GM10847 (cell line): ENCODE measurements around the gene ITGAL.

Experiments
- POLR2A ChIP-seq: IDR thresholded peaks from 2 replicates; pipeline ENCODE4 v1.6.1; 2011; ENCODE audit not compliant: insufficient read length; ENCODE audit errors: extremely low read depth

ITGAL gene

GRCh38 chr16:30528799-30529457 is 56.4 kb downstream of the ITGAL start:
- no peak for TF ChIP-seq POLR2A

- no peak for TF ChIP-seq POLR2A
These were observed 57.9 kb downstream of the ITGAL start for GRCh38 chr16:30530163-30531037.

DNA sequence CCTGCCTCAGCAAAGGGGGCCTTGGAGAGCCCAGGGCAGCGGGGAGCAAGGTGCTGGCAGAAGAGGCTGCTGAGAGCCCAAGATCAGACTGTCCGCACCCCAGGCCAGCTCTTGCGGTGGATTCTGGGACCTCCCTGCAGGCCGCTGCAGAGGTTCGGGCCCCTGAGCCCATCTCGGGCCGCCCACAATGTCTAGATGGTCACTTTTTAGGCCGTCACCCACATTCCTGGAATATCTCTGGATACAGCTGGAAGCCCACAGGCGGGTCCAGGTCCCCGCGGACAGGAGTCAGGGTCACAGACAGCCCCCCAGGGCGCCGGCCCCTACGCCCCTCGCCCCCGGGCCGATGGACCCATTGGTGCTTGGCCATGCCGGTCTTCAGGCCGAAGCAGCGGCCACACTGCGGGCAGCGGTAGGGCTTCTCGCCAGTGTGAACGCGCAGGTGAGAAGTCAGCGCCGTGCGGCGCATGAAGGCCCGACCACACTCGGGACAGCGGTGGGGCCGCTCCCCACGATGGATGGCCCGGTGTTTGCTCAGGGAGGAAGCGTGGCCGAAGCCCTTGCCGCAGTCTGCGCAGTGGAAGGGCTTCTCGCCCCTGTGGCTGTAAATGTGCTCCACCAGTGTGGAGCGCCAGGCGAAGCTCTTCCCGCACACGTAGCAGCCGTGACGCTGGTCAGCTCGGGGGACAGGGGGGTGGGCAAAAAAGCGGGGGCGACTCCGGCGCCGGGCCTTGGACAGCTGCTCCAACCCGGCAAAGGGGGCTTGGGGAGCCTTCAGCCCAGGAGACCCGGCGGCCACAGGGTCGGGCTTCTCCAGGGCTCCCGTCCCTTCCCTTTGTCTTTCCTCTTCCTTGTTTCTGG is 60.0 kb downstream of the ITGAL start:
- no peak for TF ChIP-seq POLR2A

DNA sequence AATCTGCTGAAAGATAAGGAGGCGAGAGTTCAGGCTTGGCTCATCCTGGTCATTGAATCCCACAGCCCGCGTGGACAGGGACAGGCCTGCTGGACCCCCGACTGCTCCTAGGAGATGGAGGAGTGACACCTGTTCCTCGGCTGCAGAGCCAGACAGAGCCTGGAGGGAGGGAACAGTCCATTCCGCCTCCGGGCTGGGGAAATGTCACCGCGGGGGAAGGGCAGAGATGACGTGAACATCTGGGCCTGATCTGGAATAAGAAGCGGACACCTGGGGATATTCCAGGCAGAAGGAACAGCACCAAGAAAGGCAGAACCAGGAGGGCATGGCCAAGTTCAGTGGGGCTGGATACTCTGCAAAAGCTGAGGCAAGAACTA is 60.6 kb downstream of the ITGAL start:
- no peak for TF ChIP-seq POLR2A

- TF ChIP-seq POLR2A, result no peak
These were observed 61.3 kb downstream of the ITGAL start for GRCh38 chr16:30533748-30534367.

GRCh38 chr16:30534368-30535105 is 62.0 kb downstream of the ITGAL start, which contains the start of gene ZNF747:
Gene ZNF747 (minus strand): TSS chr16:30534858. CDS start chr16:30534679, 179 bp downstream.
- peak; percentile 58 for TF ChIP-seq POLR2A

GRCh38 chr16:30535106-30535776 is 62.7 kb downstream of the ITGAL start:
- no peak for TF ChIP-seq POLR2A

DNA sequence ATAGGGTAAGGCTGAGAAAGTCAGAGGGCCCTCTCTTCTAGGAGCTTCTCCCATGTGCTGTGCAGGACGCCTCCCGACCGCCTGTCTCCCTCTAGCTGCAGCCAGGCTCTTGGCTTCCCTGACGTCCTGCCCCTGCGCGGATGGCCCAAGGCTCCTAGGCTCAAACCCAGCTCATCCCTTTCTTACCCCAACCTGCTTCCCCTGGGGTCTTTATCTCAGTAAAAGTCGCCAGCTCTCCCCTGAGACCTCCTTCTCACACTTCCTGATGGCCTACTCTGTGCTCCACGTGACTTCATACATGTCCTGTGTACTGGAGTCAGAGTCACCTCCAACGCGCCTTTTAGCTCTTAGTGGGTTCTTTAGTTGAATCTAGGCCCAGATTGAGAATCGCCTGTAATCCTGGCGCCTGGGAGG is 63.2 kb downstream of the ITGAL start:
- peak; percentile 34 for TF ChIP-seq POLR2A

DNA sequence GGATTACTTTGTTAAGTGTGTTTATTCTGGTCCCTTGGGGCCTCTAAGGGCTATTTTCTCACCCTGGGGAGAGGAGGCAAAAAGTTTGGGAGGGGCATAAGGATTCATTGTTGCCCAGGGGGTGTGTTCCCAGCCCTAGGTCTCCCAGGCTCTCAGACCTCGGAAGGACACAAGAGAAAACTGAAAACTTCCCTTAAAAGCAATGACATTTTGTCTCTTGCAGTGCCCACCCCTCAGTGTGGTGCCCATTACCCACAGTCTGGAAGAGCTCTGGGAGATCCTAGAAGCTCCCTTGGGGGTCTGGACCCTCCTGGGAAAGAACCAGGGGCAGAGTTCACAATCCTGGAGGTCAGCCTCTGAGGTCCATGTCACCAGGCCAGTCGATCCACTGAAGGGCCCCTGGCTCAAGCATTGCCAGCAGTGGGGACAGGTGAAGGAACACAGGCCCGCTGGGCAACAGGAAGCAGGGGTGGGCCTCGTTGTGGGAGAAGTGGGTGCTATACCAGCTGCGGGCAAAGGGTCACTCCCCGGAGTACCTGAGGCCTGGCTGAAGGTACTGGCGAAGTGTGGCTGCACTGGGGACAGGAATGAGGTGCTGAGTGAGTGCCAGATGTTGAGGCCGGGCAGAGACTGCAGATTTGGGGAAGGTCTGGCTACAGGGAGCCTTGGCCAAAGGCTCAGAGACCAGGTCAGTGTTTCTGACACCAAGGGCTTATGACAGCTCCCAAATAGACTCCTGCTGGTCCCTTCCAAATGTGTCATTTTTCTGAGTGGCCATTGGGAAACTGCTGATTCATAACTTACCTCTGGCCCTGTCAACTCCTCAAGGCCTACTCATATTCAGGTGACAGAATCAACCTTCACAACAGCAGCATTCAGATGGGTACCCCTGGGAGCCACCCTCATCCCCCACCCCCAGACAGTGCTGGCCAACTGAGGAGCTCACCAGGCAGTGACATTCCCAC is 66.7 kb downstream of the ITGAL start:
- no peak for TF ChIP-seq POLR2A

GRCh38 chr16:30541502-30542329 is 69.2 kb downstream of the ITGAL start:
- no peak for TF ChIP-seq POLR2A

GRCh38 chr16:30543067-30543466 is 70.5 kb downstream of the ITGAL start:
- no peak for TF ChIP-seq POLR2A

GRCh38 chr16:30546115-30546514 is 73.6 kb downstream of the ITGAL start:
- TF ChIP-seq POLR2A, result no peak
